A172 (cell line): ENCODE measurements around the gene AMPD3. TPM values are rescaled to one million over a fixed set of nuclear protein-coding genes. Genes with fewer than 3 reads are reported as not detected.

ENCODE experiments used
- DNase-seq: peaks from one replicate; pipeline ENCODE4 v3.0.0-alpha.2; 2015; ENCODE audit warnings: low spot score
- total RNA-seq: library from RNA; depleted of rRNA; stranded (reverse); fragments of >200 nt; shearing (Covaris generic); gene quantifications from 2 replicates; pipeline ENCODE4 v1.2.3, GENCODE V29; 2014; rRNA removed

Gene AMPD3
- total RNA-seq = 1.6 and 3.9 TPM in 2 replicates

GRCh38 chr11:10454878-10455631 is at the start of gene AMPD3:
Gene AMPD3 (plus strand): TSS chr11:10455264. CDS start chr11:10461520, 6,256 bp downstream.
- peak; percentile 91 for DNase-seq

- DNase-seq = peak; percentile 83
Observed at GRCh38 chr11:10405865-10406592, 49.0 kb upstream of the AMPD3 start.

GRCh38 chr11:10407055-10407454 is 48.0 kb upstream of the AMPD3 start:
- peak; percentile 60 for DNase-seq

GRCh38 chr11:10407749-10408685 is 47.0 kb upstream of the AMPD3 start:
- DNase-seq = no peak

GRCh38 chr11:10409207-10409661 is 45.8 kb upstream of the AMPD3 start:
- DNase-seq = no peak

- DNase-seq = no peak
Observed at GRCh38 chr11:10410106-10410843, 44.8 kb upstream of the AMPD3 start.

GRCh38 chr11:10410844-10411200 is 44.2 kb upstream of the AMPD3 start:
- DNase-seq = no peak

- no peak for DNase-seq
Observed at GRCh38 chr11:10412266-10412665, 42.8 kb upstream of the AMPD3 start.

- peak; percentile 38 for DNase-seq
Observed at GRCh38 chr11:10413268-10413667, 41.8 kb upstream of the AMPD3 start.

GRCh38 chr11:10414181-10414580 is 40.9 kb upstream of the AMPD3 start:
- no peak for DNase-seq

- DNase-seq = no peak
Observed at GRCh38 chr11:10414659-10415058, 40.4 kb upstream of the AMPD3 start.

- no peak for DNase-seq
Observed at GRCh38 chr11:10415817-10416392, 39.2 kb upstream of the AMPD3 start.

GRCh38 chr11:10418259-10418949 is 36.7 kb upstream of the AMPD3 start:
- no peak for DNase-seq

- no peak for DNase-seq
Observed at GRCh38 chr11:10418950-10419310, 36.1 kb upstream of the AMPD3 start.

- DNase-seq = no peak
Observed at GRCh38 chr11:10426475-10426874, 28.6 kb upstream of the AMPD3 start.

GRCh38 chr11:10428453-10428852 is 26.6 kb upstream of the AMPD3 start:
- DNase-seq = no peak

GRCh38 chr11:10429526-10429925 is 25.5 kb upstream of the AMPD3 start:
- no peak for DNase-seq

- DNase-seq = no peak
Observed at GRCh38 chr11:10432493-10432892, 22.6 kb upstream of the AMPD3 start.

GRCh38 chr11:10432971-10433370 is 22.1 kb upstream of the AMPD3 start:
- no peak for DNase-seq

- DNase-seq = no peak
Observed at GRCh38 chr11:10436224-10436623, 18.8 kb upstream of the AMPD3 start.
